SH-SY5Y (cell line): Measurements from ENCODE around the gene PRAC2.

Experiments
- GATA2 ChIP-seq: IDR thresholded peaks from 2 replicates; pipeline ENCODE4 v1.6.1; 2011; ENCODE audit warnings: mild to moderate bottlenecking, low read depth, low read length
- GATA3 ChIP-seq: IDR thresholded peaks from 2 replicates; pipeline ENCODE4 v1.6.1; 2011; ENCODE audit warnings: low read depth, mild to moderate bottlenecking, low read length, moderate library complexity

DNA sequence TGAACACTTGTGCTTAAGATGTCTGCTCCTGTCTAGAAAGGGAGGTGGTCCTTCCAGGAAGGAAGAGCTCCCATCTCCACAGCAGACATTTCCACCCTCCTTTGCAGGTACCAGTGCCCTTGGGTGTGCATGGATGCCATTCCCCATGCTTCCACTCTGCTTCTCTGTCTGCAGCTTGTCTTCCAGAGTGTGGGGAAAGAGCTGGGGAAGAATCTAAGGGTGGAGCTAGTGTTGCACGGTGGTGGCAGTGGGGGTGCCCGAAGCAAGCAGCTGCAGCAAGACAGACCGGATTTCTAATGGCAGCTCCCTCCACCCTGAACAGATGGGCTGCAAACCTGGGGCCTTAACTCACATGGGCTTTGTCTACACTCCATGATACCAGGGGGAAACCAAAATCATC, 28.2 kb downstream of the PRAC2 start:
- TF ChIP-seq GATA2 (no peak), GATA3 (no peak)
